HCT116 (cell line): ENCODE results near the gene AGTRAP.

Experiments
- CTCF ChIP-seq, 3 experiments: fragments of 200-600 bp in 1 of 3; sonication (generic) in 1 of 3; IDR thresholded peaks in 2 of 3; conservative IDR thresholded peaks in 1 of 3; 2 replicates each; pipeline ENCODE4 v1.5.1; 2012 to 2017; ENCODE audit warnings: low read depth in 2 of 3, low read length in 2 of 3, antibody characterized with exemption in 1 of 3, borderline replicate concordance in 1 of 3, control low read depth in 1 of 3, mild to moderate bottlenecking in 1 of 3, mixed read lengths in 1 of 3, mixed run types in 1 of 3, moderate library complexity in 1 of 3; ENCODE audit not compliant: insufficient read depth in 1 of 3
- FOSL1 ChIP-seq: IDR thresholded peaks from 2 replicates; pipeline ENCODE4 v1.6.1; 2012; ENCODE audit warnings: low read depth
- POLR2A ChIP-seq: IDR thresholded peaks from 2 replicates; pipeline ENCODE4 v1.7.0; 2011; ENCODE audit warnings: borderline replicate concordance; ENCODE audit not compliant: insufficient read depth, insufficient read length; ENCODE audit errors: extremely low read depth
- POLR2AphosphoS5 ChIP-seq: IDR thresholded peaks from 2 replicates; pipeline ENCODE4 v1.6.1; 2011; ENCODE audit warnings: mild to moderate bottlenecking, low read depth, low read length, moderate library complexity
- REST ChIP-seq: IDR thresholded peaks from 2 replicates; pipeline ENCODE4 v1.6.1; 2012; ENCODE audit warnings: low read depth
- TF ChIP-seq, protein P1 (sequence below): IDR thresholded peaks from 2 replicates; pipeline ENCODE4 v1.6.1; 2011; ENCODE audit warnings: mild to moderate bottlenecking, low read length, moderate library complexity; ENCODE audit not compliant: insufficient replicate concordance; ENCODE audit errors: extremely low read depth

DNA sequence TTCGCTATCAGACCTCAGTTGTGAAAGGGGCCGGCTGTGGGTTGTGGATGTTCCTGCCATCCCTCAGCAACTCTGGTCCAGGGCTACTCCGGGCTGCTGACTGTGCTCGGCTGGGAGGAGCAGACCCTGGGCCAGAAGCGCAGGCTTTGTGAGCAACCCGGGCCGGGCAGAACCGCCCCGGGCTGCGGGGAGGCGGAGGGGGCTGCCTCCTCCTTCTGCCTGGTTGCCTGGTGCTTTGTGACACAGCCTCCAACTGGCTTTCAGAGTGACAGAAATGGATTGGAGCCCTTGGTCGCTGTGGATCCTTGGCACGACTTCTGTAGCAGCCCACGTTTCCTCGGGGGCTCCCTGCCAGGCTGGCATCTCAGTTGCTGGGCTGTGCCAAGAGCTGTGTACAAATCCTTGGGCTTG lies 34.4 kb upstream of the AGTRAP start:
- no peak for TF ChIP-seq POLR2AphosphoS5
- TF ChIP-seq FOSL1 = no peak
- TF ChIP-seq CTCF (IDR thresholded peaks at IDR 0.05 in 2 of 3, conservative IDR thresholded peaks at IDR 0.05 in 1 of 3; ENCODE audit: borderline replicate concordance in 1 of 3, insufficient read depth in 1 of 3, low read depth in 2 of 3, low read length in 2 of 3) = no peak
- no peak for TF ChIP-seq POLR2A
- no peak for TF ChIP-seq REST
- TF ChIP-seq, protein P1, sequence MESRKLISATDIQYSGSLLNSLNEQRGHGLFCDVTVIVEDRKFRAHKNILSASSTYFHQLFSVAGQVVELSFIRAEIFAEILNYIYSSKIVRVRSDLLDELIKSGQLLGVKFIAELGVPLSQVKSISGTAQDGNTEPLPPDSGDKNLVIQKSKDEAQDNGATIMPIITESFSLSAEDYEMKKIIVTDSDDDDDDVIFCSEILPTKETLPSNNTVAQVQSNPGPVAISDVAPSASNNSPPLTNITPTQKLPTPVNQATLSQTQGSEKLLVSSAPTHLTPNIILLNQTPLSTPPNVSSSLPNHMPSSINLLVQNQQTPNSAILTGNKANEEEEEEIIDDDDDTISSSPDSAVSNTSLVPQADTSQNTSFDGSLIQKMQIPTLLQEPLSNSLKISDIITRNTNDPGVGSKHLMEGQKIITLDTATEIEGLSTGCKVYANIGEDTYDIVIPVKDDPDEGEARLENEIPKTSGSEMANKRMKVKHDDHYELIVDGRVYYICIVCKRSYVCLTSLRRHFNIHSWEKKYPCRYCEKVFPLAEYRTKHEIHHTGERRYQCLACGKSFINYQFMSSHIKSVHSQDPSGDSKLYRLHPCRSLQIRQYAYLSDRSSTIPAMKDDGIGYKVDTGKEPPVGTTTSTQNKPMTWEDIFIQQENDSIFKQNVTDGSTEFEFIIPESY = no peak
